BLaER1 (cell line): ENCODE measurements around the gene ACER2.

Experiments used
- H3K27ac ChIP-seq: shearing (Covaris generic); formaldehyde crosslinking; 2 replicates; pipeline ENCODE4 v1.8.1; 2022
- H3K27me3 ChIP-seq: shearing (Covaris generic); formaldehyde crosslinking; 2 replicates; pipeline ENCODE4 v1.8.1; 2022
- H3K36me3 ChIP-seq: shearing (Covaris generic); formaldehyde crosslinking; 2 replicates; pipeline ENCODE4 v1.8.1; 2022
- H3K4me1 ChIP-seq: shearing (Covaris generic); formaldehyde crosslinking; 2 replicates; pipeline ENCODE4 v1.8.1; 2022
- H3K4me2 ChIP-seq: shearing (Covaris generic); formaldehyde crosslinking; 2 replicates; pipeline ENCODE4 v1.8.1; 2022
- H3K4me3 ChIP-seq: shearing (Covaris generic); formaldehyde crosslinking; 2 replicates; pipeline ENCODE4 v1.8.1; 2022
- H3K9ac ChIP-seq: shearing (Covaris generic); formaldehyde crosslinking; 2 replicates; pipeline ENCODE4 v1.8.1; 2022
- H3K9me3 ChIP-seq: shearing (Covaris generic); formaldehyde crosslinking; 2 replicates; pipeline ENCODE4 v1.8.1; 2022
- H4K20me1 ChIP-seq: shearing (Covaris generic); formaldehyde crosslinking; 2 replicates; pipeline ENCODE4 v1.8.1; 2022
- Cebpa-rat ChIP-seq: shearing (Covaris generic); IDR thresholded peaks from 2 replicates; pipeline ENCODE4 v1.8.1; 2022

Gene ACER2

GRCh38 chr9:19441730-19442129, 32.9 kb downstream of the ACER2 start:
- Histone ChIP-seq H3K27ac (peak overlapping the region; percentile 41; the same call in 1 of the 2 replicates), H3K36me3 (peaks cover 25% of the 10 kb centered on the region), H3K27me3 (no peaks in the 10 kb centered on the region), H4K20me1 (no peaks in the 10 kb centered on the region), H3K9ac (0 out of 2 replicates have a peak overlapping the region, but pooled peaks have one; percentile 45), H3K4me3 (no peak overlapping the region), H3K4me1 (peaks cover 13% of the 10 kb centered on the region; the same call in 1 of the 2 replicates), H3K9me3 (no peaks in the 10 kb centered on the region), H3K4me2 (peak overlapping the region; percentile 51)
- TF ChIP-seq Cebpa-rat, result no peak

GRCh38 chr9:19442240-19442639, 33.4 kb downstream of the ACER2 start:
- TF ChIP-seq Cebpa-rat, result no peak
- no peak overlapping the region for H3K4me3 ChIP-seq
- no peaks in the 10 kb centered on the region for H3K9me3 ChIP-seq
- H3K27me3 ChIP-seq, result no peaks in the 10 kb centered on the region
- H3K4me1 ChIP-seq, result peaks cover 13% of the 10 kb centered on the region; the same call in 1 of the 2 replicates
- no peak overlapping the region for H3K9ac ChIP-seq
- H3K27ac ChIP-seq, result no peak overlapping the region
- H3K36me3 ChIP-seq, result peaks cover 25% of the 10 kb centered on the region
- no peaks in the 10 kb centered on the region for H4K20me1 ChIP-seq
- peak overlapping the region; percentile 51; the same call in 1 of the 2 replicates for H3K4me2 ChIP-seq

GRCh38 chr9:19445452-19445851, 36.6 kb downstream of the ACER2 start:
- Histone ChIP-seq H3K27ac (no peak overlapping the region), H3K9ac (no peak overlapping the region)
- no peak for TF ChIP-seq Cebpa-rat

GRCh38 chr9:19446361-19446861, 37.6 kb downstream of the ACER2 start:
- no peak overlapping the region for H3K9ac ChIP-seq
- H3K27ac ChIP-seq, result no peak overlapping the region
- no peaks in the 10 kb centered on the region for H4K20me1 ChIP-seq
- H3K4me3 ChIP-seq, result no peak overlapping the region
- no peak overlapping the region for H3K4me2 ChIP-seq
- no peak for TF ChIP-seq Cebpa-rat
- H3K4me1 ChIP-seq, result peaks cover 10% of the 10 kb centered on the region; the same call in 1 of the 2 replicates
- H3K9me3 ChIP-seq, result no peaks in the 10 kb centered on the region
- no peaks in the 10 kb centered on the region for H3K27me3 ChIP-seq
- peaks cover 34% of the 10 kb centered on the region for H3K36me3 ChIP-seq

More at GRCh38 chr9:19445452-19445851, 36.6 kb downstream of the ACER2 start:
- H3K36me3 ChIP-seq, result peaks cover 29% of the 10 kb centered on the region
- H3K4me2 ChIP-seq, result no peak overlapping the region
- H3K27me3 ChIP-seq, result no peaks in the 10 kb centered on the region
- peaks cover 13% of the 10 kb centered on the region; the same call in 1 of the 2 replicates for H3K4me1 ChIP-seq
- H3K9me3 ChIP-seq, result no peaks in the 10 kb centered on the region
- no peak overlapping the region for H3K4me3 ChIP-seq
- H4K20me1 ChIP-seq, result no peaks in the 10 kb centered on the region

- Histone ChIP-seq H4K20me1 (no peaks in the 10 kb centered on the region), H3K36me3 (peaks cover 15% of the 10 kb centered on the region), H3K27ac (no peak overlapping the region), H3K4me3 (no peak overlapping the region), H3K9ac (no peak overlapping the region), H3K27me3 (no peaks in the 10 kb centered on the region), H3K4me1 (peaks cover 3% of the 10 kb centered on the region), H3K4me2 (no peak overlapping the region), H3K9me3 (no peaks in the 10 kb centered on the region)
- no peak for TF ChIP-seq Cebpa-rat
These were observed 42.7 kb downstream of the ACER2 start for GRCh38 chr9:19451240-19452087.

- Histone ChIP-seq H3K27ac (no peak overlapping the region), H3K4me2 (0 out of 2 replicates have a peak overlapping the region, but pooled peaks have one; percentile 25), H3K9ac (no peak overlapping the region), H3K27me3 (no peaks in the 10 kb centered on the region), H3K4me3 (no peak overlapping the region), H4K20me1 (no peaks in the 10 kb centered on the region), H3K36me3 (peaks cover 4% of the 10 kb centered on the region; the same call in 1 of the 2 replicates), H3K4me1 (peaks cover 12% of the 10 kb centered on the region), H3K9me3 (no peaks in the 10 kb centered on the region)
- TF ChIP-seq Cebpa-rat, result no peak
These were observed 47.6 kb downstream of the ACER2 start for GRCh38 chr9:19456426-19456825.

- TF ChIP-seq Cebpa-rat, result 0 out of 2 replicates have a peak, but pooled peaks have one; percentile 33
- Histone ChIP-seq H3K27ac (no peak overlapping the region; the same call in 1 of the 2 replicates), H3K9me3 (no peaks in the 10 kb centered on the region), H3K4me3 (no peak overlapping the region), H3K36me3 (no peaks in the 10 kb centered on the region), H3K4me1 (peaks cover 12% of the 10 kb centered on the region), H3K27me3 (no peaks in the 10 kb centered on the region), H4K20me1 (no peaks in the 10 kb centered on the region), H3K9ac (peak overlapping the region; percentile 20; the same call in 1 of the 2 replicates), H3K4me2 (peak overlapping the region; percentile 25; the same call in 1 of the 2 replicates)
These were observed 48.3 kb downstream of the ACER2 start for GRCh38 chr9:19456996-19457692.

- Histone ChIP-seq H3K27me3 (no peaks in the 10 kb centered on the region), H3K4me1 (peaks cover 12% of the 10 kb centered on the region), H3K27ac (no peak overlapping the region), H4K20me1 (no peaks in the 10 kb centered on the region), H3K9ac (no peak overlapping the region), H3K9me3 (no peaks in the 10 kb centered on the region), H3K4me3 (no peak overlapping the region), H3K36me3 (no peaks in the 10 kb centered on the region), H3K4me2 (no peak overlapping the region)
- TF ChIP-seq Cebpa-rat, result no peak
These were observed 48.8 kb downstream of the ACER2 start for GRCh38 chr9:19457693-19458009.

GRCh38 chr9:19460243-19460642, 51.4 kb downstream of the ACER2 start:
- H3K4me3 ChIP-seq, result no peak overlapping the region

More at GRCh38 chr9:19460243-19460642, 51.4 kb downstream of the ACER2 start:
- Histone ChIP-seq H3K27me3 (peaks cover 6% of the 10 kb centered on the region; the same call in 1 of the 2 replicates), H3K9ac (no peak overlapping the region), H3K36me3 (no peaks in the 10 kb centered on the region), H3K9me3 (no peaks in the 10 kb centered on the region), H3K4me2 (no peak overlapping the region), H3K4me1 (peaks cover 12% of the 10 kb centered on the region), H3K27ac (no peak overlapping the region), H4K20me1 (no peaks in the 10 kb centered on the region)
- no peak for TF ChIP-seq Cebpa-rat
